IMR-90 (cell line): ENCODE data around the gene MTF2. TPM values are rescaled to one million over a fixed set of nuclear protein-coding genes. Genes with fewer than 3 reads are reported as not detected.
A peak's percentile ranks its signal among the peaks of the same experiment; 100 is the strongest.

Experiments used
- ATAC-seq: fragments of 200-7000 bp; cut with Tn5 transposase; 2 replicates; pipeline ENCODE4 v1.9.1; 2020; ENCODE audit warnings: low read depth, mild to moderate bottlenecking, moderate library complexity
- BruUV-seq: library from RNA; stranded (reverse); fragments of 400-500 nt; replicated peaks from 2 replicates; lab custom pipeline; 2021; lab: Mats Ljungman, UMichigan
- CTCF ChIA-PET: fragments of 300-600 bp; formaldehyde crosslinking; extraction: SDS; loops from one replicate; lab custom pipeline; 2021; ENCODE audit warnings: antibody characterized with exemption; lab: Yijun Ruan, JAX
- POLR2A ChIA-PET: fragments of 300-600 bp; sonication (Branson Sonifier 250); formaldehyde crosslinking; loops from one replicate; lab custom pipeline; 2022; ENCODE audit warnings: antibody characterized with exemption; ENCODE audit not compliant: unreplicated experiment; lab: Charles Lee
- DNase-seq: peaks from one replicate; pipeline ENCODE4 v3.0.0; 2013
- H2AFZ ChIP-seq: replicated peaks from 2 replicates; pipeline ENCODE3; 2013; ENCODE audit warnings: low read length, mild to moderate bottlenecking; ENCODE audit not compliant: poor library complexity
- H2AK5ac ChIP-seq: 2 replicates; pipeline ENCODE4 v1.6.1; 2013; ENCODE audit warnings: low read depth, low read length, inconsistent platforms
- H2AK9ac ChIP-seq: replicated peaks from 2 replicates; pipeline ENCODE3; 2013; ENCODE audit warnings: mild to moderate bottlenecking, low read depth, low read length, moderate library complexity; ENCODE audit not compliant: poor library complexity
- H2BK120ac ChIP-seq: 2 replicates; pipeline ENCODE4 v1.6.1; 2013; ENCODE audit warnings: low read depth, low read length, inconsistent platforms
- H2BK15ac ChIP-seq: 3 replicates; pipeline ENCODE4 v1.6.1; 2013; ENCODE audit warnings: low read depth, low read length, inconsistent platforms
- H2BK20ac ChIP-seq: 2 replicates; pipeline ENCODE4 v1.6.1; 2013; ENCODE audit warnings: low read depth, mild to moderate bottlenecking, inconsistent platforms, low read length, moderate library complexity
- H2BK5ac ChIP-seq: 2 replicates; pipeline ENCODE4 v1.6.1; 2013; ENCODE audit warnings: mild to moderate bottlenecking, low read depth, low read length, inconsistent platforms; ENCODE audit not compliant: poor library complexity, severe bottlenecking
- H3K14ac ChIP-seq: replicated peaks from 2 replicates; pipeline ENCODE4 v1.6.1; 2013; ENCODE audit warnings: low read depth, low read length, inconsistent platforms
- H3K18ac ChIP-seq: 2 replicates; pipeline ENCODE4 v1.6.1; 2013; ENCODE audit warnings: low read depth, low read length, control low read depth
- H3K23ac ChIP-seq: 2 replicates; pipeline ENCODE4 v1.6.1; 2013; ENCODE audit warnings: low read depth, low read length, inconsistent platforms
- H3K27ac ChIP-seq: 2 replicates; pipeline ENCODE4 v1.5.1; 2013; ENCODE audit warnings: mild to moderate bottlenecking, control low read depth, low read length; ENCODE audit not compliant: insufficient read depth
- H3K27me3 ChIP-seq: 2 replicates; pipeline ENCODE4 v1.6.1; 2013; ENCODE audit warnings: low read length; ENCODE audit not compliant: control insufficient read depth, insufficient read depth
- H3K36me3 ChIP-seq: 2 replicates; pipeline ENCODE4 v1.6.1; 2013; ENCODE audit warnings: low read length, mixed read lengths; ENCODE audit not compliant: control insufficient read depth, insufficient read depth
- H3K4ac ChIP-seq: 2 replicates; pipeline ENCODE4 v1.6.1; 2013; ENCODE audit warnings: low read depth, low read length, inconsistent platforms
- H3K4me1 ChIP-seq: 2 replicates; pipeline ENCODE4 v1.6.1; 2013; ENCODE audit warnings: low read length, mixed read lengths; ENCODE audit not compliant: control insufficient read depth, insufficient read depth
- H3K4me2 ChIP-seq: 2 replicates; pipeline ENCODE4 v1.6.1; 2013; ENCODE audit warnings: low read depth, mild to moderate bottlenecking, control low read depth, low read length, moderate library complexity
- H3K4me3 ChIP-seq: 2 replicates; pipeline ENCODE4 v1.5.1; 2013; ENCODE audit warnings: low read depth, mild to moderate bottlenecking, control low read depth, low read length, moderate library complexity; ENCODE audit not compliant: insufficient read depth
- H3K56ac ChIP-seq: 2 replicates; pipeline ENCODE4 v1.6.1; 2013; ENCODE audit warnings: low read length, inconsistent platforms; ENCODE audit not compliant: insufficient read depth; ENCODE audit errors: extremely low read depth
- H3K79me1 ChIP-seq, 2 experiments: 2 replicates each; pipeline ENCODE4 v1.6.1; 2013; ENCODE audit warnings: low read length in 2 of 2, inconsistent platforms in 1 of 2, low read depth in 1 of 2
- H3K9ac ChIP-seq: 2 replicates; pipeline ENCODE4 v1.6.1; 2013; ENCODE audit warnings: low read depth, low read length, control low read depth
- H3K9me1 ChIP-seq: 2 replicates; pipeline ENCODE4 v1.6.1; 2013; ENCODE audit warnings: low read length, inconsistent platforms; ENCODE audit not compliant: insufficient read depth
- H3K9me3 ChIP-seq: 2 replicates; pipeline ENCODE4 v1.6.1; 2013; ENCODE audit warnings: low read length; ENCODE audit not compliant: control insufficient read depth, insufficient read depth
- H4K20me1 ChIP-seq: 2 replicates; pipeline ENCODE4 v1.6.1; 2013; ENCODE audit warnings: low read length, inconsistent platforms; ENCODE audit not compliant: insufficient read depth
- H4K5ac ChIP-seq: 2 replicates; pipeline ENCODE4 v1.6.1; 2013; ENCODE audit warnings: mild to moderate bottlenecking, low read depth, low read length, control low read depth
- H4K8ac ChIP-seq, 2 experiments: 2 replicates each; pipeline ENCODE4 v1.6.1; 2013; ENCODE audit warnings: low read depth in 2 of 2, low read length in 2 of 2, control low read depth in 1 of 2, inconsistent platforms in 1 of 2
- H4K91ac ChIP-seq: 2 replicates; pipeline ENCODE4 v1.6.1; 2013; ENCODE audit warnings: low read depth, low read length, inconsistent platforms; ENCODE audit not compliant: insufficient read depth
- BHLHE40 ChIP-seq: fragments of 150-350 bp; IDR thresholded peaks from 2 replicates; pipeline ENCODE4 v1.6.1; 2016; ENCODE audit warnings: mild to moderate bottlenecking, low read depth, low read length
- CEBPB ChIP-seq: IDR thresholded peaks from 2 replicates; pipeline ENCODE4 v1.6.1; 2012; ENCODE audit warnings: low read depth, low read length, improper control_type of control experiment
- FOS ChIP-seq: fragments of 150-350 bp; IDR thresholded peaks from 2 replicates; pipeline ENCODE4 v1.6.1; 2016; ENCODE audit warnings: low read depth, low read length
- MAFK ChIP-seq: IDR thresholded peaks from 2 replicates; pipeline ENCODE4 v1.6.1; 2012; ENCODE audit warnings: low read depth, low read length, improper control_type of control experiment
- MXI1 ChIP-seq: IDR thresholded peaks from 2 replicates; pipeline ENCODE4 v1.6.1; 2012; ENCODE audit warnings: low read depth, mild to moderate bottlenecking, low read length, moderate library complexity, borderline replicate concordance
- NFE2L2 ChIP-seq: fragments of 150-350 bp; IDR thresholded peaks from 2 replicates; pipeline ENCODE4 v1.6.1; 2016; ENCODE audit warnings: low read depth, mild to moderate bottlenecking, low read length
- POLR2A ChIP-seq: IDR thresholded peaks from 2 replicates; pipeline ENCODE4 v1.6.1; 2012; ENCODE audit warnings: mild to moderate bottlenecking, low read depth, low read length
- RFX5 ChIP-seq: IDR thresholded peaks from 2 replicates; pipeline ENCODE4 v1.8.0; 2012; ENCODE audit warnings: low read depth, mild to moderate bottlenecking, low read length, moderate library complexity
- WGBS, 2 experiments: methylation state at CpG; one replicate each; pipeline versions ENCODE4 v1.1.5 to v1.1.7; 2013; ENCODE audit warnings: missing lambda C conversion rate in 2 of 2; ENCODE audit not compliant: insufficient read length in 1 of 2; ENCODE audit errors: extremely low coverage in 2 of 2; 5-methylcytosine and 5-hydroxymethylcytosine counted together
- dilution Hi-C: fragments of 300-500 bp; cut with HindIII; formaldehyde crosslinking; loops from one replicate; pipeline ENCODE4 v1.14.3; 2018; ENCODE audit warnings: low sequenced_read_pairs; ENCODE audit not compliant: unreplicated experiment
- in situ Hi-C: fragments of 300-500 bp; cut with MboI; formaldehyde crosslinking; loops from 3 replicates; pipeline ENCODE4 v1.14.3; 2019; ENCODE audit warnings: low sequenced_read_pairs, inconsistent platforms, mixed read lengths
- intact Hi-C: fragments of 100-400 bp; cut with micrococcal nuclease; formaldehyde crosslinking; loops from 2 replicates; pipeline ENCODE4 v1.10.0; 2022
- polyA plus RNA-seq, 3 experiments: library from polyadenylated mRNA; depleted of rRNA; stranded (reverse); fragments of >200 nt; gene quantifications; 2 replicates each; pipeline ENCODE4 v1.2.3, GENCODE V29; 2012; ENCODE audit warnings: low replicate concordance in 1 of 3
- total RNA-seq: library from RNA; depleted of rRNA; stranded (reverse); fragments of >200 nt; gene quantifications from 2 replicates; pipeline ENCODE4 v1.2.3, GENCODE V29; 2012
- TF ChIP-seq, protein P1 (sequence below): conservative IDR thresholded peaks from 2 replicates; pipeline ENCODE4 v1.5.1; 2012; ENCODE audit warnings: mild to moderate bottlenecking, low read depth, low read length, improper control_type of control experiment

Gene MTF2
- total and polyA plus RNA-seq, 2 of the 4 experiments (the other 2 are of a cell fraction) = 10.6 to 39.8 TPM

DNA sequence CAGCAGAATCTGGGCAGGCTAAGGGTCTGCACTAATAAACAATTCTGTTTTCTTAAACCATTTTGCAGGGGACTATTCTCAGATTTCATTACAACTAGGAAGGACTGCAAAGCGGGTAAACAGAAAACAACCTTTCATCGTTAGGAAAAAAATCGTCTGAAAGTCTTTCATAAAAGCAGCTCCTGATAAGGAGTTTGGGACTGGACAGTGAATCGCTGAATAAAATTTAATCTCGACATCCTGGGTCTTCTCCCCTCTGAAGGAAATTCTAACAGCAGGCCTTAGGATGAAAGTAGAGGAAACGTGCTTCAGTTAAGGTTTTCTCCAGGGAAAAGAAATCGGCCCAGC is 471 bp upstream of the MTF2 start:
- peak overlapping the region; percentile 76 for H3K27ac ChIP-seq
- dilution Hi-C loops (no loop called here), intact Hi-C loops (loop anchor here (2.0 kb wide), 1 partner anchor 100 kb away; no protein-coding TSS in a partner anchor), in situ Hi-C loops (no loop called here)
- no peaks in the 10 kb centered on the region for H3K9me1 ChIP-seq
- H3K14ac ChIP-seq = peak overlapping the region; percentile 90
- H3K23ac ChIP-seq = peak overlapping the region; percentile 78
- peak overlapping the region; percentile 99 for H2AFZ ChIP-seq
- peak overlapping the region; percentile 70 for H3K4me2 ChIP-seq
- no peaks in the 10 kb centered on the region for H3K4me1 ChIP-seq
- peaks cover 13% of the 10 kb centered on the region for H4K20me1 ChIP-seq
- H2BK20ac ChIP-seq = no peak overlapping the region
- H3K27me3 ChIP-seq = no peaks in the 10 kb centered on the region; the same call in 1 of the 2 replicates
- WGBS, 2 experiments = no CpG with 5 or more reads among the region's 7 CpGs
- no peak for DNase-seq
- peak overlapping the region; percentile 78 for H3K4me3 ChIP-seq
- BruUV-seq = no TSS peak
- no peak for ATAC-seq
- H4K8ac ChIP-seq = peak overlapping the region; percentile 57 to 97
- H3K9ac ChIP-seq = peak overlapping the region; percentile 87
- peaks cover 0 to 24% of the 10 kb centered on the region in 2 experiments; a peak in 2 of 4 replicates for H3K79me1 ChIP-seq
- H3K36me3 ChIP-seq = no peaks in the 10 kb centered on the region
- peak overlapping the region; percentile 76 for H4K5ac ChIP-seq
- peak overlapping the region; percentile 53 for H2BK120ac ChIP-seq
- ChIA-PET POLR2A (interaction anchor here (0.6 to 0.7 kb wide), 2 partner anchors 282 to 491 kb away, joined by 3 read pairs; no protein-coding TSS in a partner anchor), CTCF (interaction anchor here (0.9 kb wide), 1 partner anchor 116 kb away, joined by 4 read pairs; no protein-coding TSS in a partner anchor)
- peak overlapping the region; percentile 85 for H3K56ac ChIP-seq
- no peaks in the 10 kb centered on the region for H3K9me3 ChIP-seq
- H2BK15ac ChIP-seq = peak overlapping the region; percentile 7; the same call in 1 of the 3 replicates
- peak overlapping the region; percentile 69 for H3K18ac ChIP-seq
- H2AK5ac ChIP-seq = peak overlapping the region; percentile 11; the same call in 1 of the 2 replicates
- peak overlapping the region; percentile 72 for H4K91ac ChIP-seq
- peak overlapping the region; percentile 85 for H2BK5ac ChIP-seq
- peak overlapping the region; percentile 89 for H3K4ac ChIP-seq
- peak overlapping the region; percentile 97 for H2AK9ac ChIP-seq
- no peak for TF ChIP-seq MXI1
- TF ChIP-seq CEBPB = no peak
- TF ChIP-seq NFE2L2 = no peak
- TF ChIP-seq POLR2A = no peak
- TF ChIP-seq, protein P1, sequence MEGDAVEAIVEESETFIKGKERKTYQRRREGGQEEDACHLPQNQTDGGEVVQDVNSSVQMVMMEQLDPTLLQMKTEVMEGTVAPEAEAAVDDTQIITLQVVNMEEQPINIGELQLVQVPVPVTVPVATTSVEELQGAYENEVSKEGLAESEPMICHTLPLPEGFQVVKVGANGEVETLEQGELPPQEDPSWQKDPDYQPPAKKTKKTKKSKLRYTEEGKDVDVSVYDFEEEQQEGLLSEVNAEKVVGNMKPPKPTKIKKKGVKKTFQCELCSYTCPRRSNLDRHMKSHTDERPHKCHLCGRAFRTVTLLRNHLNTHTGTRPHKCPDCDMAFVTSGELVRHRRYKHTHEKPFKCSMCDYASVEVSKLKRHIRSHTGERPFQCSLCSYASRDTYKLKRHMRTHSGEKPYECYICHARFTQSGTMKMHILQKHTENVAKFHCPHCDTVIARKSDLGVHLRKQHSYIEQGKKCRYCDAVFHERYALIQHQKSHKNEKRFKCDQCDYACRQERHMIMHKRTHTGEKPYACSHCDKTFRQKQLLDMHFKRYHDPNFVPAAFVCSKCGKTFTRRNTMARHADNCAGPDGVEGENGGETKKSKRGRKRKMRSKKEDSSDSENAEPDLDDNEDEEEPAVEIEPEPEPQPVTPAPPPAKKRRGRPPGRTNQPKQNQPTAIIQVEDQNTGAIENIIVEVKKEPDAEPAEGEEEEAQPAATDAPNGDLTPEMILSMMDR = no peak
- no peak for TF ChIP-seq BHLHE40
- no peak for TF ChIP-seq FOS
- no peak for TF ChIP-seq RFX5
- TF ChIP-seq MAFK = no peak
